Activated CD4-positive, CD25-positive, alpha-beta regulatory T cell (primary cell): ENCODE data around the gene SGK1.
"Not testable (repeated sequence)": the region's sequence is repeated elsewhere in the genome, so short reads cannot be mapped to it uniquely, and the experiment has no call there.

Experiments
- DNase-seq, 4 experiments: peaks; one replicate each; lab custom pipeline; 2025; lab: John Stamatoyannopoulos, UW

Gene SGK1

DNA sequence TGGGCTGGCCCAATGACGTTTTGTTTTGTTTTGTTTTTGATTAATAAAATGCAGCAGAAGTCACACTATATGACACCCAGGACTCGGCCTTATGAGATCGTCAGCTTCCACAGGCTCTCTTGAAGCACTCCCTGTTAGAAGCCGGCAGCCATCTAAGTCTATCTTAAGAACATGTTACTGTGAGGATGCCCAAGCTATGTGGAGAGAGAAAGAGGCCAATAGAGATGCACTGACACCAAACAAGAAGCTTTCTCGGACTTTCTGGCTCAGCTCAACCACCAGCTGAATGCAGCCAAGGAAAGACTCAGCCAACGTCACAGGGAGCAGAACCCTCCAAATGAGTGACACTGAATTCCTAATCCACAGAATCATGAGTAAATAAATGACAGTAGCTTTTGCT is 14.0 kb downstream of the SGK1 start:
- no peak for DNase-seq

DNA sequence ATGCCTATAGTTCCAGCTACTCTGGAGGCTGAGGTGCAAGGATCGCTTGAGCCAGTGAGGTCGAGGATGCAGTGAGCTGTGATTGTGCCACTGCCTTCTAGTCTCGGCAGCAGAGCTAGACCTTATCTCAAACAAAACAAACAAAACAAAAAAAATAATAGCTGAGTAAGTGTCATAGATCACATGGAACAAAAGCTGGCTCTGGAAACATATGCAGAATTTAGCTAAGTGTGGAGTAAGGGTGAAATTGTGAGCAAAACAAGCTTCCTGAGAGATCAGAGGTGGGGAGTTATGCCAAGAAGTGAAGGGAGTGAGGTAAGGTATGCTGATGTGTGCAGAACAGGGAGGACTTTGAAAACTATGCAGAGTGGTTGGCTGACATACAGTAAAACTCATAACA is 18.7 kb downstream of the SGK1 start:
- no peak for DNase-seq

DNA sequence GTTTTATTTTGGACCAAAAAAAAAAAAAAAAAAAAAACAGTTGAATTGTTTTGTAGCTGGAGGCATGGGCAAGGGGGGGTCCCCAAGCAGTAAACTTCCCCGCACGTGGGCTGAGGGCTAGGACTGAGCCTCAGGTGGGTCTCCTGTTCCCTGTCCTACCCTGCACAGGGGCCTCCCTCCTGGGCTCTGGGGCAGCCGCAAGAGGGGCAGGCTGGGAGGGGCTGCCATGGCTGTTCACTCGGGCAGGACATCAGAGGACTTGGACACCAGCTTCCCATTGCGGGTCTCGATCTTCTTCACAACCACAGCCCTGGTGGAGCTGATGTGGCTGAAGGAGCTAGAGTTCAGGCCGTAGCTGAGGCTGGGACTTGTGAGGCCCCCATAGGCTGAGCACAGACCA is 21.1 kb downstream of the SGK1 start:
- no peak for DNase-seq

DNA sequence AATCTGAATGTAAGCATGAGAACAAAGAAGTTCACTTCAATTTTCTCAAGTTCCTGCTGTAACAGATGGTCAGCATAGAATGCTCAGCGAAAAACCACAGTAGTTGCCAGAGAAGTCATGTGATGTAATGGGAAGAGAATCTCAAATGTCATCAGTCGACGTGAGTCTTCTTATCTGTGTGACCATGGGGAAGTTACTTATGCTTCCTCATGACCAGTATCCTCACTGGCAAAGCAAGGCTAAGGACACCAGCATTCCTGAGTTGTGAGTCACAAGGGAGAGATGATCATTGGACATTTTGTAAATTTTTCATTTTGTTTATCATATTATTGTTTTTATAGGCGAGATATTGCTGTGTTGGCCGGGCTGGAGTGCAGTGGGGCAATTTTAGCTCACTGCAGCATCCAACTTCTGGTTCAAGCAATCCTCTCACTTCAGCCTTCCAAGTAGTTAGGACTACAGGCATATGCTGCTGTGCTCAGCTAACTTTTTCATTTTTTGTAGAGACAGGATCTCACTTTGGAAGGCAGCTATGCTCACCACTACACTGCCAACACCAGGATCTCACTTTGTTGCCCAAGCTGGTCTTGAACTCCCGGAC is 21.9 kb downstream of the SGK1 start:
- DNase-seq = no peak

DNA sequence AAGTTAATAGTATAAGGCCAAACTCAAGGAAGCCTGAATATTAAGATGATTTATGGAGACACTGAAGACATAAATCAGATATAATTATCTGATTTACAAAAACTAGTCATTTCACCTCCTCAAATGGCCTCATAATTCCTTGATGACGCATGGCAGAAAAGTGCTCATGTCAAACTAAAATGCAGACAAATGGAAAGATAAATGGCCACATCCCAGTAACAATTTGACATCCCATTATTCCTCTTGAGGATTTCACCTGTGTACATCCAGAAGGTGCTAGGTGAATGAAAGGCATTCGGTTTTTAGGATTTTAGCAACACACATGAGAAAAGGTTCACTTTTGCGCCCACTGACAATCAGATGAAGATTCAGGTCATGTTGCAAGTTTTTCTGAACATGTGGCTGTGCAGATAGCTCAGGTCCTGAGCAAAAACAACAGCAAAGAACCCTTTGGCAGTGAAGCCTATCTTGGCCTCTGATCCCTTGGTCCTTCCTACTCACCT is 24.2 kb downstream of the SGK1 start:
- DNase-seq = no peak

DNA sequence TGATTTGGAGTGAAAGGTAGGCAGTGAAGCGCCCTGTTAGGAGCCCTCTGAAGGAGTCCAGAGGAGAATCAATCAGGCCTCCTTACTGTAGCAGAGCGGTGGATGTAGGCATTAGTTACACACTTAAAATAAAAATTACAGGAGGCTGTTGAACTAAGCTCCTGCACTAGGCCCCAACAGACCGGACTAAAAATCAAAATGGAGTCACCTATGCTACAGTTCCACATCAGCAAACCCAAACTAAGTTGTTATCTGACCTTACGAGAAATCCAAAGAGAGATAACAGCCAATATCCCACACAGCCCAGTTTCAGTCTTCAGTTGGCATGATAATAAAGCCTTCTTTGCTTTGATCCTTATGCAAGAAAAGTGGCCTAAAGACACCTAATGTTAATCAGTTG is 26.8 kb downstream of the SGK1 start:
- no peak for DNase-seq

DNA sequence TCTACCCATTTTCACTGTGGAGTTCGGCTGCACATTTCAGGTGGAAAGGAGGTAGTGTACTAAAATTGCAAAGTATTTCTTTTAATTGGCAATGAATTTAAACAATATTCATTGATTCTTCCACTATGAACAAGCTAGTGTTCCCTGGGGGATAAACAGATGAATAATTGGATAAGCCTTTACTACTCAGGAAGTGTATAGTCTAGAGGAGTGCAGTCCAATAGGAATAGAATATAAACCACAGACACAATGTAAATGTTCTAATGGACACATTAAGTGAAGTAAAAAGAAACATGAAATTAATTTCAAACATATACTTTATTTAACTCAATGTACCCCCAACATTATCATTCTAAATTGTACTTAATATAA is 28.7 kb downstream of the SGK1 start:
- no peak for DNase-seq

DNA sequence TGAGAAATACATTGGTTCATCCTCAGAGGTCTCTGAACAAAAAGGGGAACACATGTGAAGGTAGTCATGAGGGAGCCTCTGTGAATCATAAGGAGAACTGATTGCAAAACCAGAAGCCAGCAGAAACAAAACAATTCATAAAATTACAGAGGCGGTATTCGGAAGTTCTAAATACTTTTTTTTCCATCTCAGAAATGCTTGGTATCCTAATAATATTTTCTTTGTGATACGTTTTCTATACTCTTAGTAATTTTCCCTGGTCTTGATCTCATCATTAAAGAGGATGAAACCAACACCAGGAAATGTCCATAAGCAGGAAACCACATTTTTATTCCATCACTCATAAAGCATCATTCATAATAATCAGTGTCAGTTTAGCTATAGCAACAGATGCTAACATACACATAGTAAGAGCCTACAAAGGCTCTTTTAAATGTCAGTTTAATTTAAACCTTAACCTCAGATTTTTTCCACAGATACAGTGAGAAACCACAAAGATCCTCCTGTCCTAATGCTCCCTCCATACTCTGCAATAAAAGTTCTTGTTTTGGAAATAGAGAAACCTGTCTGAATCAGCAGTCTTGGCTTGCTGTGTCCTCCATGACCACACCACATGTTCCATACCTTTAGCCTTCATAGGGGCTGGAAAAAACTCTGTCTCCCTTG is 29.2 kb downstream of the SGK1 start:
- DNase-seq = no peak

DNA sequence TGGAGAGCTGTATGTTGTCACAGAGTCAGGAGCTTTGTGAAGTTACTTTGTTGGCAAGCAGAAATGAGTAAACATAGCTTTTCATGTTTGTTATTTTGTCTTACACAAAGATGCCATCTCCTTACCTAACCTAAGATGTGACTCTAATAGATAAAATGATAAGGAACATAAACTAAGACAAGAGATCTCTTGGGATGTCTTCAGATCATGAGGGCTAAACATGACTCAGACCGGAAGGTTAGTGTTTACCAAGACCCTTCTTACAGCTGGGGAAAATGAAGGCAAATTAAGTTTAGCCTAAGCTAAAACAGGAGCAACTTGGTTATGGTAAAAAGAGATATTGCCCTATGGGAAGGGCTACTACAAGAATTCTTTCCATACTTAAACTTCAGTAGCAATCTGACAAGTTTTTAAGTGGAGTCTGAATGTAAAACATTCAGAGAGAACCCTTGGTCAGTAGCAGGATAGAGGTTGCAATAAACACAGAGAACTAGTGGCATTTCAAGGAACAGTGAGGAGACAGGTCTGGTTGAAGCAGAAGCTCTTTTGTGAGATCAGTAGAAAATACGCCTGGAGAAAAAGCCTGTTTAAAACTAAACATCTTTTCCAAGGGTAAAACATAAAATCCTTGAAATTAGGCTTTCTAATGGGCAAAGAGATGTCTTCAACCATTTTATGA is 29.9 kb downstream of the SGK1 start:
- DNase-seq = no peak

DNA sequence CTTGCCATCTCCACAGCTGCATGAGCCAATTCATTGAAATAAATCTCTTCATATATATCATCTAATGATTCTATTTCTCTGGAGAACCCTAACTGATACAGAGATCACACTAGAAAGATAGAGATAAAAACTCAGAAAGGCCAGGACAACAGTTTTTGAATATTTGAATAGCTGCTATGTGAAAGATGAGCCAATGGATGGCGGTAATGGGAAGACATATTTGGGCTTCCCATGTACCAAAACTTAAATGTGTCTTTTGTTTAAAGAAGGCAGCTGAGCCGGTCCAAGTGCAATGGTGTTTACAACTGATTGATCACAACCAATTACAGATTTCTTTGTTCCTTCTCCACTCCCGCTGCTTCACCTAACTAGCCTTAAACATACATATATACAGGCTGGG is 35.1 kb downstream of the SGK1 start:
- no peak for DNase-seq

DNA sequence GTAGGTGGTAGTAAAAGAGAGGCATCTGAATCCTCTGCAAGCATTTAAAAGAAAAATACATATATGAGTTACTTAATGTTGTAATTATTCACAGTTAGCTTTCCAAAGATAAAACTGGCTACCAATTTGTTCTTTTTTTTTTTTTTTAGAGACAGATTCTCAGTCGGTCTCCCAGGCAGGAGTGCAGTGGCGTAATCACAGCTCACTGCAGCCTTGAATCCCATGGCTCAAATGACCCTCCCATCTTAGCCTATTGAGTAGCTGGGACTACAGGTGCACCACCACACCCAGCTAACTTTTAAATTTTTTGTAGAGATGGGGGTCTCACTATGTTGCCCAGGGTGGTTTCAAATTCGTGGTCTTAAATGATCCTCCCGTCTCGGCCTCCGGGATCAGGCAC is 36.5 kb downstream of the SGK1 start:
- DNase-seq = no peak

DNA sequence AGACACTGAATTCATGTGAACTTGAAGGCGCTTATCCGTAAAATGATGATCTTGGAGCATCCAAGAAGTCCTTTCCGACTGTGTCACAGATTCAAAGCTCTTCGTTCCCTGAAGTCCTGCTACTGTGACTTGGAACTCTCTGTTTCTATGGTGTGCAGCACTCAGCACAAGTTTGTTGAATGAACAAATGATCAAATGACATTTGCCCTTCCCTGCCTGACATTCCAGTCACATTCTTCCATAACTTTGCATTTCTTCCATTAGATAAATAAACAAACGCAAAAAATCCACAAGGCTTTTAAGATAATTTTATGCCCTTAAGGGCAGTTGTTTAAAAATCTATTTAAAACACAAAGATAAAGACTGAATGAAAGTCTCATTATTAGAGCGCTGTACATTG is 39.9 kb downstream of the SGK1 start:
- DNase-seq = no peak

DNA sequence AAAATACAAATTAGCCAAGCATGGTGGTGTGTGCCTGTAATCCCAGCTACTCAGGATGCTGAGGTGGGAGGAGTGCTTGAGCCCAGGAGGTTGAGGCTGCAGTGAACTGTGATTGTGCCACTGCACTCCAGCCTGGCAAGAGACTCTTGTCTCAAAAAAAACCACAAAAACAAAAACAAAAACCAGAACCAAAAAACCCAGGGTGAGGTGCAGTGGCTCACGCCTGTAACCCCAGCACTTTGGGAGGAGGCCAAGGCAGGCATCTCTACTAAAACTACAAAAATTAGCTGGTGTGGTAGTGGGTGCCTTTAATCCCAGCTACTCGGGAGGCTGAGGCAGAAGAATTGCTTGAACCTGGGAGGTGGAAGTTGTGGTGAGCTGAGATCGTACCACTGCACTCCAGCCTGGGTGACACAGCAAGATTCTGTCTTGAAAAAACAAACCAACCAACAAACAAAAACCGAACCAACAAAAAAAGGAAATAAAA is 41.0 kb downstream of the SGK1 start:
- DNase-seq = not testable (repeated sequence)

DNA sequence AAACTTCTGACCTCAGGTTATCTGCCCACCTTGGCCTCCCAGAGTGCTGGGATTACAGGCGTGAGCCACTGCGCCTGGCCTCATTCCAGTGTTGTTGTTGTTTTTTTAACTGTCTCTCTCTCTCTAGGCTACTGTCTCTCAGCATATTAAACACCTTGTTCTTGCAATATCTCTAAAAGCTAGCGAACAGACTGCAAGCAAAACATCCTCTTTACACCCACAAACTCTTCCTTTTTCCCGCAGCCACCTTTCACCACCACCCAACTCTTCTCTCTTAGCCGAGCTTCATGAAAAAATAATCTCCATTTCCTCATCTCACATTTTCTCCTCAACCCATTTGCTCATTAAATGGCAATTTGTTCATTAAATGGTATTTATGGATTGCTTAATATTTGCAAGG is 45.5 kb downstream of the SGK1 start:
- no peak for DNase-seq

DNA sequence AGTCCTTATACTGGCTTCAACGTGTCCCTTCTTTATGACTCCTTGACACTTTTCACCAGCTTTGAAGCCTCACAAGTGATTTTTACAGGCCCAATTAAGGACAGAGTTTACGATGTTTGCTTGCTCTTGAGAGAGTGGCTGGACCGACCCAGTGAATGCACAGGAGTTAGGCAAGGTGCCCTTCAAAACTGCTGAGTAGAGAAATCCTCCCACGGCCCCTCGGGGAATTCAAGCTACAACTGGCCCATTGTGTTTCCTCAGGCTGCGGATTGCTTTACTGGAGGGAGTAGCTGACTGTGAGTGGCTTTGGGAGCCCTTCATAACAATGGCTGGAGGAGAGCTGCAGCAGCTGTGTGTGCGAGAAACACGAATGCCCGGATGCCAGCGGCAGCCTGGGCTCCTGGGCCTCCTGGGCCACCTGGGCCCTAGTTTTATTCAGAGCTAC is 50.0 kb downstream of the SGK1 start:
- no peak for DNase-seq

DNA sequence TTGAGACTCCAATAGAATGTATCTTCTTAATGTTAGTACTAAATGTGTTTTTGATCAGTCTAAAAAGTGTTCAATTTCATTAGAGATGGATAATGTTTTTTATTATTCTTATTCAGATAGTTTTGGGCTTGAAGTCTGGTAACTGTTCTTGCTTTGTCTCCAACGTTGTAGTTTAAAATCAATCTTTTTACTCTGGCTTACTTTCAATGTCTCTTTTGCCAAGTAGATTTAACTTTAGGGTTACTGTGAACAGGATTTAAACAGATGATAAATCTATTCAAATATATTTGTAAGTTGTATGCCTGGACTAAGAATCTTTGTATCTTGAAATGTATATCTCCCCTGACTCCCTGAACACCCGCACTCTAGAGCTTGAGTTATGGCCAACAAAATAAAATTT is 51.1 kb downstream of the SGK1 start:
- no peak for DNase-seq

DNA sequence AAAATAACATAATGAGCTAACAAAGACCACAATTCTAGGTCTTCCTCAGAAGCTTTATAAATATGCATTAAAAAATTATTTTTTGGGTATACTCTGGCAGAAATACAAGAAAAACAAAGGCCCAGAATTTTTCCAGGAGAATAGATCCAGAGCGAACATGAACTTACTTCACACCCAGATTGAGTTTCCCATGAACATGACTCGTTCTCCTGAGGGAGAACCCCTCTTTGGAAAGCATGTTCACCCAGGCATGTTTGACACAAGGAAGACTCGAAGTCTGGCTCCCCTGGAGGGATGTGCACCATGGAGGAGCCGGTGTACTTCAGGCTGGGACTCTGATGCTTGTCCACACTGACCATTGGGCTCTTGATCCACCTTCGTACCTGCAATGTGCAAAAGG is 56.1 kb downstream of the SGK1 start:
- DNase-seq = no peak

DNA sequence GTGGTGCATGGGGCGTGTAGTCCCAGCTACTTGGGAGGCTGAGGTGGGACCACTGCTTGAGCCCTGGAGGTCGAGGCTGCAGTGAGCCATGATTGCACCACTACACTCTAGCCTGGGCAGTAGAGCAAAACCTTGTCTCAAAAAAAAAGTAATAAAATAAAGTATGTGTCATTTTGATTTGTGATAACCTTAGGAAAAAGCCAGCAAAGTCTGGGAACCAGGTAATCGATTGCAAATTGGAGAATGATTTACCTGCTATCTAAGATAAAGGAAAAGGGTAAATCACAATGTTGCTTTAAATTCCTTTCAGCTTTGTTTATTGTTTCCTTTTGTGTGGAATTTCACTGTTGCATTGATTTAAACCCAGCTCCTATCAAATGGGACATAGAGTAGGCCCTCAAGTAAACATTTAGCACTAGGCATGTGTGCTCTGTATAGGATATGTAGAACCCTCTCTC is 59.0 kb downstream of the SGK1 start:
- DNase-seq = no peak

DNA sequence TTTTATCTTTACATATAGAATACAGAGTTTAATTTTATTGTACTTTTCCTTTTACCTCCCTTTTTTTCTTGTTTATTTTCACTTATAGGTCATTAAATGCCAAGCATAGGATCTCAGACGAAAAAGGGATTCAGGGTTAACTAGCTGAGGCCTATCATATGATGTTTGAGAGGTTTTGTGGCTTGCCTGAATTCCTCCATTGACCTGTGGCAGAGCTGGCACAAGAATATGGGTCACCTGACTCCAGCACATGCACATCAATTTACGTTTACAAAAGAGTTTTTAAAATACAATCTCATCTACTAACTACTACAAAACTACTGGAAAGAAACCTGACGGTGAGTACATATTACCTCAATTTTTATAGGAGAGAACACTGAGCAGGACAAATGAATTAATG is 60.4 kb downstream of the SGK1 start:
- no peak for DNase-seq

DNA sequence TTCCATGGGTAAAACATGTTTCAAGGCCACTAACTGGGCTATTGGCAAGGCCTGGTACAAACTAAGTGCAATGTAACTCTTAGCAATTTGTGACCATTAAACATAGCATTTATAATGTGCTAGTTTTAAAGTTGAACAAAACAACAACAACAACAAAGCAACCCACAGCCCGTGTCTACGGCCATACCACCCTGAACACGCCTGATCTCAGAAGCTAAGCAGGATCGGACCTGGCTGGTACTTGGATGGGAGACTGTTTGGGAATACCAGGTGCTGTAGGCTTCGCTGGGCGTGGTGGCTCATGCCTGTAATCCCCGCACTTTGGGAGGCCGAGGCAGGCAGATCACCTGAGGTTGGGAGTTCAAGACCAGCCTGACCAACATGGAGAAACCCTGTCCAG is 61.0 kb downstream of the SGK1 start:
- DNase-seq = no peak

DNA sequence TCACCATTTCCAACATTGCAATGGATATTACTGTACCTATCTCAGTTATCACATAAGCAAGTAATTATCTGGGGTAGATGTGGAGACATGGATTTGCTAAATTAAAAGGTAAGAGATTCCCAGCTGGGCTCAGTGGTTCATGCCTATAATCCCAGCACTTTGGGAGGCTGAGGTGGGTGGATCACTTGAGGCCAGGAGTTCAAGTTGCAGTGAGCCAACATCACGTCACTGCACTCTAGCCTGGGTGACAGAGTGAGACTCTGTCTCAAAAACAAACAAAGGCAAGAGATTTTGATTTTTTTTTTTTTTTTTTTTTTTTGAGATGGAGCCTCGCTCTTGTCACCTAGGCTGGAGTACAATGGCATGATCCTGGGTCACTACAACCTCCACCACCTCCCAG is 62.6 kb downstream of the SGK1 start:
- DNase-seq = not testable (repeated sequence)

DNA sequence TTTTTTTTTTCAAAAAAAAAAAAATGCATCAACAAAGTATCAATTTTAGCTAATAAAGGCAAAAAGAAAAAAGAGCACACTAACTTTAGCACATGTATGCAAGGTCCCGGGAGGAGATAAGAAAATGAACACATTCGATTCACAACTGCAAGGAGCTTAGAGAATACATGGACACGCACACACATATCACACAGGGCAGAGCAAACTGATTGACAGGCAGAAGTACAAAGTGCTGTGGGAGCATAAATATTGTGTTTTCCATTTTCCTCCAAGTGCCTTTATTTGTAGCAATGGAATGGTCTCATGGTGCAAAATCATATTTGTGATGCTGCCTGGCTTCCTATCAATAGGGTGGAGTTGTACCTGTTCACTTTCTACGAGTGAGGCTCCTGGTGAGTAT is 63.8 kb downstream of the SGK1 start:
- no peak for DNase-seq

DNA sequence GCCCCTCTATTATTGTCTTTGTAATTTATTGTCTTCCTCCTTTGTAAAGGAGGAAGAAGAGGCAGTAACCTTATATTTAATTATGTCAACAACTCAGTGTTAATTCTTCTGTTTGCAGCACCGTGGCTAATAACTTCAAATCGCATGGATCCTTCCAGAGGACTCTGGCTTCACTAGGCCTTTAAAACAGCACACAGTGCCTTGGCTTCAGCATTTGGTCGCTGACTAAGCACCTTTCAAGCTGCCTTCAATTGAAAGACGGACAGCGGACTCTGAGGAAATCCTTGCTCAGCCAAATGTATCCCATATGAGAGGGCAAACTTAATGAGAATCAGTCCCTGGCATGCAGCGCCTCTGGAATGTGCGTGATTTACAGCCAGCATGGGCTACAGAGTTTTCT is 64.2 kb downstream of the SGK1 start:
- DNase-seq = no peak
